H1 (cell line): ENCODE results near the gene SLX9. TPM values are rescaled to one million over a fixed set of nuclear protein-coding genes. Genes with fewer than 3 reads are reported as not detected.
A peak's percentile ranks its signal among the peaks of the same experiment; 100 is the strongest.

Source experiments
- CTCF ChIA-PET: fragments of 300-600 bp; sonication (Branson Sonifier 250); formaldehyde crosslinking; loops from one replicate; lab custom pipeline; 2021; ENCODE audit not compliant: partially characterized antibody; lab: Charles Lee
- POLR2A ChIA-PET: fragments of 300-600 bp; sonication (Branson Sonifier 250); formaldehyde crosslinking; loops from one replicate; lab custom pipeline; 2021; ENCODE audit warnings: inconsistent platforms; ENCODE audit not compliant: partially characterized antibody; lab: Charles Lee
- DNase-seq, 2 experiments: peaks; one replicate each; pipeline versions ENCODE4 v3.0.0 to v3.0.0-alpha.2; 2010 to 2022; ENCODE audit warnings: low spot score in 2 of 2, low read depth in 1 of 2, mixed read lengths in 1 of 2
- FAIRE-seq: peaks from 2 replicates; lab custom pipeline; 2011; peaks lifted over from hg19 to GRCh38; lab: Jason Lieb, UNC
- H2AFZ ChIP-seq: 2 replicates; pipeline ENCODE4 v1.8.1; 2012; ENCODE audit warnings: low read length, inconsistent platforms
- H2AK5ac ChIP-seq: 2 replicates; pipeline ENCODE4 v1.6.1; 2013; ENCODE audit warnings: low read depth, low read length
- H2BK120ac ChIP-seq: replicated peaks from 2 replicates; pipeline ENCODE3; 2013; ENCODE audit warnings: low read depth, low read length, inconsistent platforms
- H2BK12ac ChIP-seq: 2 replicates; pipeline ENCODE4 v1.6.1; 2013; ENCODE audit warnings: low read depth, low read length
- H2BK15ac ChIP-seq: 2 replicates; pipeline ENCODE4 v1.6.1; 2013; ENCODE audit warnings: low read length
- H2BK20ac ChIP-seq: 2 replicates; pipeline ENCODE4 v1.6.1; 2013; ENCODE audit warnings: low read length
- H2BK5ac ChIP-seq: 2 replicates; pipeline ENCODE4 v1.6.1; 2013; ENCODE audit warnings: low read depth, low read length
- H3K14ac ChIP-seq: 2 replicates; pipeline ENCODE4 v1.6.1; 2013; ENCODE audit warnings: inconsistent platforms; ENCODE audit not compliant: insufficient read length
- H3K18ac ChIP-seq: 2 replicates; pipeline ENCODE4 v1.6.1; 2013; ENCODE audit warnings: low read length; ENCODE audit errors: extremely low read depth
- H3K23ac ChIP-seq: 2 replicates; pipeline ENCODE4 v1.6.1; 2013; ENCODE audit warnings: inconsistent platforms; ENCODE audit not compliant: insufficient read length
- H3K23me2 ChIP-seq: 2 replicates; pipeline ENCODE4 v1.6.1; 2013; ENCODE audit warnings: low read depth, low read length
- H3K27ac ChIP-seq: 2 replicates; pipeline ENCODE4 v1.6.1; 2011; ENCODE audit warnings: low read depth, low read length, inconsistent platforms
- H3K27me3 ChIP-seq, 4 experiments: replicated peaks in 1 of 4; 1 replicate in 1 of 4; 2 replicates in 3 of 4; pipeline versions ENCODE4 v1.6.1 to v1.8.1; 2011 to 2013; ENCODE audit warnings: low read length in 3 of 4, mild to moderate bottlenecking in 3 of 4, inconsistent platforms in 2 of 4, mixed read lengths in 2 of 4, moderate library complexity in 1 of 4; ENCODE audit not compliant: control insufficient read depth in 3 of 4, insufficient read depth in 3 of 4; ENCODE audit errors: extremely low read depth in 1 of 4
- H3K36me3 ChIP-seq, 4 experiments: 2 replicates each; pipeline versions ENCODE4 v1.6.1 to v1.8.1; 2011 to 2013; ENCODE audit warnings: mild to moderate bottlenecking in 4 of 4, low read length in 3 of 4, moderate library complexity in 2 of 4, control low read depth in 1 of 4, inconsistent platforms in 1 of 4; ENCODE audit not compliant: insufficient read depth in 4 of 4, control insufficient read depth in 2 of 4
- H3K4ac ChIP-seq: replicated peaks from 2 replicates; pipeline ENCODE3; 2013; ENCODE audit warnings: low read length, low read depth, mixed read lengths, inconsistent platforms; ENCODE audit not compliant: insufficient read length
- H3K4me1 ChIP-seq, 4 experiments: replicated peaks in 1 of 4; 1 replicate in 1 of 4; 2 replicates in 3 of 4; pipeline versions ENCODE4 v1.6.1 to v1.8.1; 2011 to 2013; ENCODE audit warnings: low read length in 3 of 4, inconsistent platforms in 2 of 4, mixed read lengths in 1 of 4; ENCODE audit not compliant: insufficient read depth in 4 of 4, control insufficient read depth in 3 of 4
- H3K4me2 ChIP-seq, 2 experiments: 2 replicates each; pipeline versions ENCODE4 v1.6.1 to v1.8.1; 2011 to 2013; ENCODE audit warnings: low read depth in 2 of 2, low read length in 2 of 2, control low read depth in 1 of 2, inconsistent platforms in 1 of 2, mild to moderate bottlenecking in 1 of 2; ENCODE audit not compliant: insufficient read depth in 1 of 2
- H3K4me3 ChIP-seq, 4 experiments: fragments of 200-600, 300-600 bp in 1 of 4; sonication (generic), shearing (Covaris generic), sonication (Bioruptor Twin) in 1 of 4; 2 replicates each; pipeline versions ENCODE4 v1.5.1 to v1.8.1; 2011 to 2016; ENCODE audit warnings: low read length in 4 of 4, low read depth in 3 of 4, control low read depth in 2 of 4, inconsistent platforms in 2 of 4, mild to moderate bottlenecking in 2 of 4, mixed read lengths in 1 of 4, moderate library complexity in 1 of 4; ENCODE audit not compliant: insufficient read depth in 2 of 4; ENCODE audit errors: extremely low read depth in 1 of 4
- H3K56ac ChIP-seq: replicated peaks from 2 replicates; pipeline ENCODE3; 2013; ENCODE audit warnings: low read depth, mild to moderate bottlenecking, mixed read lengths, low read length, inconsistent platforms; ENCODE audit not compliant: insufficient read length
- H3K79me1 ChIP-seq: 2 replicates; pipeline ENCODE4 v1.6.1; 2013; ENCODE audit warnings: low read depth, low read length, control low read depth
- H3K79me2 ChIP-seq, 2 experiments: 2 replicates each; pipeline versions ENCODE4 v1.6.1 to v1.8.1; 2012 to 2013; ENCODE audit warnings: low read length in 2 of 2, mild to moderate bottlenecking in 2 of 2, inconsistent platforms in 1 of 2; ENCODE audit not compliant: insufficient read depth in 2 of 2, control insufficient read depth in 1 of 2
- H3K9ac ChIP-seq, 4 experiments: replicated peaks in 1 of 4; 1 replicate in 1 of 4; 2 replicates in 3 of 4; pipeline versions ENCODE4 v1.6.1 to v1.8.1; 2011 to 2013; ENCODE audit warnings: low read depth in 3 of 4, low read length in 3 of 4, control low read depth in 2 of 4, mild to moderate bottlenecking in 2 of 4, moderate library complexity in 2 of 4, inconsistent platforms in 1 of 4; ENCODE audit errors: extremely low read depth in 1 of 4
- H3K9me3 ChIP-seq, 2 experiments: 2 replicates each; pipeline versions ENCODE4 v1.6.1 to v1.8.1; 2012 to 2013; ENCODE audit warnings: mild to moderate bottlenecking in 2 of 2, moderate library complexity in 2 of 2, control low read depth in 1 of 2, inconsistent platforms in 1 of 2, low read depth in 1 of 2, low read length in 1 of 2, mixed read lengths in 1 of 2; ENCODE audit not compliant: insufficient read depth in 2 of 2
- H4K20me1 ChIP-seq, 2 experiments: replicated peaks in 1 of 2; 2 replicates each; pipeline versions ENCODE3 to v1.8.1; 2011 to 2013; ENCODE audit warnings: inconsistent platforms in 2 of 2, low read length in 2 of 2, mild to moderate bottlenecking in 1 of 2; ENCODE audit not compliant: insufficient read depth in 2 of 2, control insufficient read depth in 1 of 2
- H4K5ac ChIP-seq: 2 replicates; pipeline ENCODE4 v1.6.1; 2013; ENCODE audit warnings: low read length, low read depth, mixed read lengths, inconsistent platforms; ENCODE audit not compliant: insufficient read length
- H4K8ac ChIP-seq: 2 replicates; pipeline ENCODE4 v1.8.0; 2013; ENCODE audit warnings: mild to moderate bottlenecking, moderate library complexity, low read length, inconsistent platforms; ENCODE audit not compliant: insufficient read depth; ENCODE audit errors: extremely low read depth
- H4K91ac ChIP-seq: replicated peaks from 2 replicates; pipeline ENCODE3; 2013; ENCODE audit warnings: low read length, mixed read lengths, inconsistent platforms; ENCODE audit not compliant: insufficient read length
- BACH1 ChIP-seq: IDR thresholded peaks from 2 replicates; pipeline ENCODE4 v1.6.1; 2012; ENCODE audit warnings: low read length, improper control_type of control experiment
- KDM5A ChIP-seq: fragments of 200-600 bp; IDR thresholded peaks from 2 replicates; pipeline ENCODE4 v1.7.1; 2012; ENCODE audit warnings: mild to moderate bottlenecking, low read length, inconsistent platforms, mixed read lengths
- SP1 ChIP-seq: IDR thresholded peaks from 2 replicates; pipeline ENCODE4 v1.6.1; 2011; ENCODE audit warnings: low read depth, low read length
- WGBS, 2 experiments: shearing (Covaris generic) in 1 of 2; methylation state at CpG; one replicate each; pipeline versions ENCODE4 v1.1.6 to v1.1.7; 2013 to 2015; ENCODE audit warnings: low lambda C conversion rate in 2 of 2, mixed read lengths in 2 of 2, inconsistent platforms in 1 of 2, low coverage in 1 of 2, missing lambda C conversion rate in 1 of 2; ENCODE audit not compliant: insufficient replicate concordance in 2 of 2, insufficient coverage in 1 of 2, insufficient read length in 1 of 2; ENCODE audit errors: extremely low coverage in 1 of 2, missing lambda C conversion rate in 1 of 2; 5-methylcytosine and 5-hydroxymethylcytosine counted together
- polyA plus RNA-seq, 7 experiments: library from polyadenylated mRNA; depleted of rRNA in 3 of 7; stranded (reverse) in 5 of 7; unstranded in 2 of 7; fragments of >200 nt in 5 of 7; fragments of 200-250 nt in 2 of 7; gene quantifications; 1 replicate in 5 of 7; 2 replicates in 1 of 7; 4 replicates in 1 of 7; pipeline versions ENCODE4 v1.2.1 to v1.2.3, GENCODE V29; 2011 to 2013; ENCODE audit warnings: missing spikeins in 2 of 7, mixed read lengths in 2 of 7
- total RNA-seq: library from RNA; stranded (reverse); fragmentation: NEBNext Ultra II Directional; extraction: Animal tissue kit (Norgen Biotek cat#: 25700); gene quantifications from 2 replicates; pipeline ENCODE4 v1.2.1, GENCODE V29; 2021

The SLX9 gene
- total and polyA plus RNA-seq, 2 of the 8 experiments (the other 6 are each of a cell fraction or from before 2014, with no cell fraction given) = 17.7 to 57.3 TPM

DNA sequence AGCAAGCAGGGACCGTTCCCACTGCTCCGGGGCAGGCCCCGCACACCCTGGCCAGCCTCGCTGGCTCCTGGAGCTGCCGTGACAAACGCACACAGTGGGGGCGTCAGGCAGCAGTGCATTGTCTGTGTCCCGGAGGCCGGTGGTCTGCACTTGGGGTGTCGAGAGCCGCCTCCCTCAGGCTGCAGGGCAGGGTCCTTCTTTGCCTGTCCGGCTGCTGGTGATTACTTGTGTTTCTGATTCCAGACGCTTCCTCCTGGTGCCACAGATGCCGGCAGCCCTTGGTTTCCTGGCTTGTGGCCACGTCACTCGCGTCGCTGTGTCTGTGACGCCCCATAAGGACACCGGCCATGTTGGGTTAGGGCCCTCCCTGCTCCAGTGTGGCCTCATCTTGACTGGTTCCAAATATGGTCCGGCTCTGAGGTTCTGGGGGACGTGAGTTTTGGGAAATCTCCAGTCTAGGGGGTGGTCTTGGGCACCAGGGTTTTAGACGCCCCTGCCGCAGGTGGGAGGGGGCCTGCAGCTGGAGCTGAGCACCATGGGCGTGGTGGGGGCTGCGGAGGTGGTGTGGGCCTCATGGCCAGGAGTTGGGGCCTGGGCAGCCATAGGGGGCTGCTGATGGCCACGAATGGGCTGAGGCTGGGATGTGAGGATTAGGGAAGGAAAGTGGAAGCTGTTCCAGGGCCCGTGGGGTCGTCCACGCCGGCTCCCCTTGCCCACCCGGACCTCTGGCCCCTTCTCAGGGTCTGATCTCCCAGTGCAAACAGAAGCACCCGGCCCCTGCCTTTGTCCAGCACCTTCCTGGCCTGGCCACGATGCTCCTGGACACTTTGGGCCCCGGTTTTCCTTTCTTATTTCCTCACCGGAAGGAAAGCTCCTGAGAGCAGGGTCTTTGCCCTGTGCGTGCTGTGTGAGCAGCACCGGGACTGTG is 41.0 kb downstream of the SLX9 start:
- H3K79me1 ChIP-seq = no peaks in the 10 kb centered on the region
- DNase-seq (no peak), FAIRE-seq (no peak)
- no peak overlapping the region for H4K91ac ChIP-seq
- no peak overlapping the region for H3K4me2 ChIP-seq
- no peak overlapping the region for H3K4me3 ChIP-seq
- H3K23me2 ChIP-seq = peaks cover 2% of the 10 kb centered on the region; the same call in 1 of the 2 replicates
- peak overlapping the region; percentile 31 for H4K8ac ChIP-seq
- no peak overlapping the region; the same call in 1 of the 2 replicates for H2BK5ac ChIP-seq
- no peak overlapping the region for H4K5ac ChIP-seq
- H2AK5ac ChIP-seq = no peak overlapping the region
- H3K9ac ChIP-seq = no peak overlapping the region
- 89% methylated on average over 37 of the region's 38 CpGs; no CpG with 5 or more reads in 1 of the 2 experiments for WGBS, 2 experiments
- H2AFZ ChIP-seq = no peak overlapping the region
- H3K23ac ChIP-seq = no peak overlapping the region
- H4K20me1 ChIP-seq = peaks cover 3% of the 10 kb centered on the region in 2 experiments
- H2BK15ac ChIP-seq = no peak overlapping the region
- H3K4me1 ChIP-seq = peaks cover 0 to 3% (median 0%) of the 10 kb centered on the region in 4 experiments; a peak in 1 of 7 replicates
- H3K14ac ChIP-seq = no peak overlapping the region
- CTCF ChIA-PET = interaction anchor here (0.7 to 1.6 kb wide), 6 partner anchors 29 to 147 kb away, joined by 3 to 4 read pairs (median 3); no protein-coding TSS in a partner anchor
- H3K27me3 ChIP-seq = no peaks in the 10 kb centered on the region; a peak in 1 of 7 replicates
- no peak overlapping the region for H2BK120ac ChIP-seq
- H3K9me3 ChIP-seq = no peaks in the 10 kb centered on the region
- H3K18ac ChIP-seq = no peak overlapping the region
- peaks cover 0 to 5% (median 0%) of the 10 kb centered on the region in 4 experiments; a peak in 3 of 8 replicates for H3K36me3 ChIP-seq
- POLR2A ChIA-PET = interaction anchor here (0.8 to 1.4 kb wide), 3 partner anchors 24 to 88 kb away, joined by 3 to 4 read pairs (median 4); no protein-coding TSS in a partner anchor
- H2BK12ac ChIP-seq = no peak overlapping the region
- no peak overlapping the region for H3K27ac ChIP-seq
- TF ChIP-seq SP1 = no peak
- TF ChIP-seq BACH1 = no peak
- TF ChIP-seq KDM5A = no peak
- H3K4ac ChIP-seq = no peak overlapping the region
- H2BK20ac ChIP-seq = no peak overlapping the region
- no peak overlapping the region for H3K56ac ChIP-seq
- no peaks in the 10 kb centered on the region for H3K79me2 ChIP-seq
